ENCODE measurements around the gene IFNL4. TPM values are rescaled to one million over a fixed set of nuclear protein-coding genes. Genes with fewer than 3 reads are reported as not detected.

IFNL4 gene
- not detected in 2 replicates for total RNA-seq

GRCh38 chr19:39248806-39249205, at the start of gene IFNL4:
IFNL4 (minus strand) TSS chr19:39248856.

GRCh38 chr19:39296055-39296645, 47.5 kb upstream of the IFNL4 start, which contains the start of gene IFNL1:
IFNL1 (plus strand) TSS chr19:39296407; CDS start chr19:39296422, 15 bp downstream.

GRCh38 chr19:39268085-39268484, 19.4 kb upstream of the IFNL4 start, which contains the start of gene IFNL2:
IFNL2 (plus strand) TSS chr19:39268396; CDS start chr19:39268569, 173 bp downstream.

DNA sequence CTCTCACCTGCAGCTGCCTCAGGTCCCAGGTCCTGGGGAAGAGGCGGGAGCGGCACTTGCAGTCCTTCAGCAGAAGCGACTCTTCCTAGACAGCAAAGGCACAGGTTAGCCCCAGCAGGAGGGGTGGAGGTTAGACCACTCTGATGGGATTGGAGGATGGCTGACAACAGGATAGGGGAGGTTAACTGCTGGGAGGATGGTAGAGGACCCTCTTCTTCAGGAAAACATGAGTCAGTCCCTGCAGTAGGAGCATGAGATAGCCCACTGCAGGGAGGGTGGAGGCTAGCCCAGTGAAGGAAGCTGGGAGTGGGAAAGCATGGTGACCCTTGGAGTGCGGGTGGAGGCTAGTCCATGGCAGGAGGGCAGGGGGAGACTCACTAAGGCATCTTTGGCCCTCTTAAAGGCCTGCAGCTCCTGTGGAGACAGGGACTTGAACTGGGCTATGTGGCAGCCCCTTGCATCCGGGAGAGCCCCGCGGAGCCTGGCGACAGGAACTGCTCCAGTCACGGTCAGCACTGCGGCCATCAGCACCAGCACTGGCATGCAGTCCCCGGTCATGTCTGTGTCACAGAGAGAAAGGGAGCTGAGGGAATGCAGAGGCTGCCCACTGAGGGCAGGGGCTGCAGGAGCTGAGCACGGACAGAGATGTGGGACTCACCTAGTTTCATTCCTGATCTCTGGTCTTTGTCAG, 4.1 kb downstream of the IFNL4 start, which contains the start of gene IFNL3:
TSS of gene IFNL3 (minus strand) at position 597 of the 691 bp plus-strand sequence. CDS start at position 558, 39 bp downstream.

DNA sequence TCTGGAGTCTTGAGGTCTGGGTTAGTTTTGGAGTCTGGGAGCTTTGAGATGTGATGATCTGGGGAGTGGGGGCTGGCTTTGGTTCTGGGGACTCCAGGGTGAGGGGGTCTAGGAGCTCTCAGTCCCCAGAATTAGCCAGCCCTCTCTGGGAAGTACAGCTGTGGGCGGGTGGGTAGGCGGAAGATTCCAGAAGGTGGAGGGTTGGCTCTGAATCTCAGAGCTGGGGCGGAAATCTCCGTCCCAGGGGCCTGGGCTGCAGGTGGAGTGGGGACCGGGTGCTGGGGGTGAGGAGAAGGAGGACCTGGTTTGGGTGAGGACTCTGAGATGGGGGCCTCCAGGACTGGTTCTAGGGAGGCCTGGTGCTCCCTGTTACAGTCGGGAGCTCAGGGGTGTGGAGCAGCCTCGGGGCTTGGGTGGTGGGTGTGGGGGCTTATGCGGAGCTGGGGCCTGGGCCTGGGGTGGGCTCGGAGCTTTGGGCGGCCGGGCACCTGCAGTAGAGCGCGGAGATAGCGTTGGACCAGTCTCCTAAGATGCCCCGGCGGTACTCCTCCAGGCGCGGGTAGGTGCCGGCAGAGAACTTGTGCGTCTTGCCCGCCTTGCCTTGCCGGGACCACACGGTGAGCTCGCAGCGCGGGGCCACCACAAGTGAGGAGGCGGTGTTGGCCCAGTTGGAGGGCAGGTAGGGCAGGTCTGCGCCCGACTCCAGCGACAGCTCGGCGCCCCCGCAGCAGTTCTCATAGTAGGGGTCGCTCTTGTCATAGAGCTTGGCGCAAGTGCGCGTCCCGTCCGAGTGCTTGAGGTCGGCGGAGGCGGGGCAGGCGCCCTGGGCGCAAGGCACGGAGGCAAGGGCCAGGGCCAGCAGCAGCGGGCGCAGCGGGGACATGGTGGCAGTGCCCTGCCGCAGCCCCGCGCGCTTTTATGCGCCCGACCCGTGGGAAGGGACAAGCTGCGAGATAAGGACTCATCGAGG, 45.0 kb downstream of the IFNL4 start, which contains the start of gene SYCN:
TSS of gene SYCN (minus strand) at position 892 of the 970 bp plus-strand sequence. CDS start at position 883, 9 bp downstream.

GRCh38 chr19:39196860-39197562, 51.6 kb downstream of the IFNL4 start, which contains the start of gene NCCRP1:
NCCRP1 (plus strand) TSS chr19:39196964; CDS start chr19:39196983, 19 bp downstream.

Other genes starting within 250 kb of the IFNL4 start
- 1.9 and 4.5 TPM in 2 replicates for gene FBXO27, start 216.3 kb downstream of the IFNL4 start, total RNA-seq
- 0.16 and 0.17 TPM in 2 replicates for gene ACP7, start 164.5 kb downstream of the IFNL4 start, total RNA-seq
- gene PAK4, start 123.1 kb downstream of the IFNL4 start, total RNA-seq: 5.2 and 6.2 TPM in 2 replicates
- gene NCCRP1, start 51.9 kb downstream of the IFNL4 start, total RNA-seq: under 0.01 TPM in 1 of 2 replicates, not detected in the other
- gene SYCN, start 44.6 kb downstream of the IFNL4 start, total RNA-seq: not detected in 2 replicates
- gene IFNL3, start 3.9 kb downstream of the IFNL4 start, total RNA-seq: not detected in 2 replicates
- gene IFNL2, start 19.5 kb upstream of the IFNL4 start, total RNA-seq: not detected in 2 replicates
- not detected in 2 replicates for gene IFNL1, start 47.6 kb upstream of the IFNL4 start, total RNA-seq
- under 0.01 TPM in 2 replicates for gene LRFN1, start 72.0 kb upstream of the IFNL4 start, total RNA-seq
- 0.32 and 0.60 TPM in 2 replicates for gene GMFG, start 87.2 kb upstream of the IFNL4 start, total RNA-seq
- 38.6 and 53.2 TPM in 2 replicates for gene SAMD4B, start 93.6 kb upstream of the IFNL4 start, total RNA-seq
- gene PAF1, start 142.2 kb upstream of the IFNL4 start, total RNA-seq: 57.8 and 61.7 TPM in 2 replicates
- gene MED29, start 142.5 kb upstream of the IFNL4 start, total RNA-seq: 12.8 and 19.1 TPM in 2 replicates
- 2.4 and 3.0 TPM in 2 replicates for gene ZFP36, start 158.0 kb upstream of the IFNL4 start, total RNA-seq
- 11.0 and 23.0 TPM in 2 replicates for gene PLEKHG2, start 163.8 kb upstream of the IFNL4 start, total RNA-seq
- 96.1 and 102 TPM in 2 replicates for gene RPS16, start 187.1 kb upstream of the IFNL4 start, total RNA-seq
- gene SUPT5H, start 196.7 kb upstream of the IFNL4 start, total RNA-seq: 70.6 and 85.5 TPM in 2 replicates
- 37.1 and 46.2 TPM in 2 replicates for gene TIMM50, start 232.0 kb upstream of the IFNL4 start, total RNA-seq